Skin of body (tissue), 3 donors: ENCODE results near the gene RNF2. TPM values are rescaled to one million over a fixed set of nuclear protein-coding genes. Genes with fewer than 3 reads are reported as not detected.

Experiments used
- DNase-seq: peaks from one replicate; lab custom pipeline; 2025; lab: John Stamatoyannopoulos, UW
- small RNA-seq: library from RNA; depleted of rRNA; stranded (forward); fragments of <200 nt; gene quantifications from one replicate; pipeline ENCODE3, GENCODE V24; 2014; ENCODE audit warnings: low replicate concordance
- total RNA-seq: library from RNA; depleted of rRNA; stranded (reverse); fragments of >200 nt; gene quantifications from one replicate; pipeline ENCODE4 v1.2.3, GENCODE V29; 2014

The RNF2 gene
- total RNA-seq, 1 donor from 2014 or later, result 27.5 TPM

DNA sequence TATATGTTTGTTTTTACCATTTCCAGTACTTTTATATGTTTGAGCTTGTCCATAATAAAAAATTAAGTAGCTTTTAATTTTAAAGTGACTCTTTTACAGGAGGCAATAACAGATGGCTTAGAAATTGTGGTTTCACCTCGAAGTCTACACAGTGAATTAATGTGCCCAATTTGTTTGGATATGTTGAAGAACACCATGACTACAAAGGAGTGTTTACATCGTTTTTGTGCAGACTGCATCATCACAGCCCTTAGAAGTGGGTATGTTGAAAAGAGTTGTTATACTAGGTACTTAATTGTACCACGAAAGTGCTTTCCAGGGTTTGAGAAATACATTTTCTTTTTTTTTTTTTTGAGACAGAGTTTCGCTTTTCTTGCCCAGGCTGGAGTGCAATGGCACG, 46.1 kb downstream of the RNF2 start:
- no peak for DNase-seq

DNA sequence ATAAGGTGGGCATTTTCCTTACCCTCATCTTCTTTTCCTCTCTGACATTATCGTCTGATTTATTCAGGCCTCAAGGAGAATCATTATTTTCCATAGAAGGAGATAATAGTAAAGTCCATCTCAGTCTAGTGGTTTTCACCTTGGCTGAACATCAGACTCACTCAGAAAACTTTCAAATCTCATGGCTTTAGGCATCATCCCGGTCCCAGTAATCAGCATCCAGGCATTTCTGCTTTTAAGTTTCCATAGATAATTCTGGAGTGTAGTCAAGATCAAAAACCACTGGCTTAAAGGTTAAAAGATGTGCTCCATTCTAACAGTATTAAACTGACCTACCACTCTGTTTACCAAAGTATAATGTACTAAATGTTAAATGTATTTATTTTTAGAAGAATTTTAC, 49.4 kb downstream of the RNF2 start:
- no peak for DNase-seq

DNA sequence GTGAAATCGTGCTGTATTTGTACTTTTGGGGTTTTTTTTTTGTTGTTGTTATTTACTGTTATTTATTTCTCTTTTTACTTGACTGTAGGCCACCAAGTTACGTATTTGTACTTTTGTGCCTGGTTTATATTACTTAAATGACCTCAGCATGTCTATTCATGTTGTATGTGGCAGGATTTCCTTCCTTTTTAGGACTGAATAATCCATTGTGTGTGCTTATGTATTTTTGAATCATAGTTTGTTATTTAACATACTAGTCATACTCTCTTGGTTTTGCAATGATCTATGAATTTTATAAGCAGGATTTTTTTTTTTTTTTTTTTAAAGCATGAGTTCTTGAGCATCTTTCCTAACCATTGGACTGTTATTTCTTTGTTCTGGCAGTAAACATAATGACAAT, 51.2 kb downstream of the RNF2 start:
- no peak for DNase-seq

DNA sequence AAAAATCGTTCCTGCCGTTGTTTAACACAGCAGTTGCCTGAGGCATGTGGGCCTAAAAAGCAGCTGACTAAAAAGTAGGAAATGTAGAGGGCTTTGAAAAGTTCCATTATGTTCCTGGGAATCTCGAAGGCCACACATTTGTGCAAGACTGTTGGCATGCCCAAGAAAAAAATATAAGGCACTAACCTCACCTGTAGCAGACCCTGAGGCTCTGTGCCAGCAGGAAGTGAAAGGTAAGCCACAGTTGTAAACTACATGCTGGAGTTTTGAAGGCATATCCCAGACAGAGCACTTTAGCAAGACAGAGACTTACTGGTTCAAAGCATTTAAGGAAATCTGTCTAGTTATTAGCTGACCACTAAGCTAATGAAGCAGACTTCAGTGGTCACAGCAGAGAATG, 58.7 kb downstream of the RNF2 start:
- no peak for DNase-seq

DNA sequence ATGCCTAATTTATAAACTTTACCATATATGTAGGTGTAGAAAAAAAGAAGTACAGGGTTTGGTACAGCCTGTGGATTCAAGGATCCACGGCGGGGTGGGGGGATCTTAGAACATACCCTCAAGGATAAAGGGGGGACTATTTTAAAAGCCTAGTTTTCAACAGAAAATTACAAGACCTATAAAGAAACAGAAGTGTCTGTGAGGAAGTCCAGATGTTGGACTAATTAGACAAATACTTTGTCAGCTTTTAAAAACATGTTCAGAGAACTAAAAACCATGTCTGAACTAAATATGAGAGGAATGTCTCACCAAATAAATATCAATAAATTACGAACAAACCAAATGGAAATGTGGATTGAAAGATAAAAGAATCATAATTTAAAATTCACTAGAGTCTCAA, 59.8 kb downstream of the RNF2 start:
- no peak for DNase-seq

DNA sequence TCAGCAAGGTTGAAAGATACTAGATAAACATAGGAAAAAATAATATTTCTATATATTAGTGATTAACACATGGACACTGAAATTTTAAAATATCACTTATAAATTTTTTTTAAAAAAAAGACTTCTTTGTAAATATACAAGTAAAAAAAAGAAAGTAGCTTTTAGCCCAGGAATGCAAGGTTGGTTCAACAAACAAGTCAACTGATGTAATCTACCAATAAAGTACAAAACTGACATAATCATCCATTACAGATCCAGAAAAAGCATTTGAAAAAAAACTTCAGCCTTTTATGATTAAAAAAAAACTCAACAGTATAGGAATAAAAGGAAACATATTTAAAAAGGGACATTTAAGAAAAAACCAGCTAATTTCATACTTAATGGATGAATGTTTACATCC, 63.0 kb downstream of the RNF2 start:
- DNase-seq, result no peak

DNA sequence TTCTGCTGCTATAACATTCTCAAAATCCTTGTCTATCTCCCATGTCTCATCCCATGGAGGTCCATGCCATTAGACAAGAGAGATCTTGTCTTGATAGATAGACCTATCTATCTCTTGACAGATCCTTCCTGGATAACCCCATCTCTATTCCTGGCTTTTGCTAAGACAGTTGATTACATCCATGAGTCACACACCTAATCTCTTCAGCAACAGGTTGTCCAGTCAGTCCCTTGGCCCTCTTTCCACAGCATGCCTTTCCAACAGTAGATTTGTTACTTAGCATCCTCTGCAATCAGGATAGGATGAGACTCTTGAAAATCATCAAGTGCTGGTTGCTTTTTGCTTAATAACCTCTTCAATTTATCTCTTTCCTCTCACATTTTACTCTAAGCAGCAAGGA, 64.8 kb downstream of the RNF2 start:
- no peak for DNase-seq

DNA sequence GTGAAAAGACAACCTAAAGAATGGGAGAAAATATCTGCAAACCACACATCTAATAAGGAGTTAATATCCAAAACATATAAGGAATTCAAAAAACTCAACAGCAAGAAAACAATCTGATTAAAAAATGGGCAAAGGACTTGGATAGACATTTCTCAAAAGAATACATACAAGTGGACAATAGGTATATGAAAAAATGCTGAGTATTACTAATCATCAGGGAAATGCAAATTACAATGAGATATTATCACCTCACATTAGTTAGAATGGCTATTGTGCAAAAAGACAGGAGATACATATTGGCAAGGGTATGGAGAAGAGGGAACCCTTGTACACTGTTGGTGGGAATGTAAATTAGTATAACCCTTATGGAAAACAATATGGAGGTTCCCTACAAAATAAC, 66.5 kb downstream of the RNF2 start:
- DNase-seq, result no peak

DNA sequence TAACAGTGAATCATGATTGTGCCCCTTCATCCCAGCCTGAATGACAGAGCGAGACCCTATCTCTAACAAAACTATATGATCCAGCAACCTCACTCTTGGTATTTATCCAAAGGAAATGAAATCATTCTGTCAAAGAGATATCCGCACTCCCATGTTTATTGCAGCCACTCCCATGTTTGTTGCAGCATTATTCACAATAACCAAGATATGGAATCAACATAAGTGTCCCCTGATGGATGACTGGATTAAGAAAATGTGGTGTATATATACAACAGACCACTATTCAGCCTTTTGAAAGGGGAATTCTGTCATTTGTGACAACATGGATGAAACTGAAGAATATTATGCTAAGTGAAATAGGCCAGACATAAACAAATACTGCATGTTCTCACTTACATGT, 67.0 kb downstream of the RNF2 start:
- peak; percentile 2 for DNase-seq

DNA sequence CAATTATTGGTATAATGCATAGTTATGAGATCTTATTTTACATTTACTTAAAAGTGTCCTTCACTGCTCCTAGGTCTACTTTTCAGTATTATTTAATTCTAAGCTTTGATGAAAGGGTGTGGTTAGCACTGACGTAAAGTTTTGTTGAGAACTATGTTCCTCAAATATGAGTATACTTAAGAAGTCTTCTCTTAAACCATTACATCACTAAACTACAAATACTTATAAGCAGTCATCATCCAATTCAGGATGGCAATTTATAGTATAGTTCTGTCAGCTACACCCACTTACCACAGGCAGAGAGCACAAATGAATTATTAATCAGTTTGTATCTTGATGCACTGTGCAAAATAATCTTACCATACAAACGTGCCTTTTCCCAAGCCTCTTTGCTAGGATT, 84.3 kb downstream of the RNF2 start:
- no peak for DNase-seq

DNA sequence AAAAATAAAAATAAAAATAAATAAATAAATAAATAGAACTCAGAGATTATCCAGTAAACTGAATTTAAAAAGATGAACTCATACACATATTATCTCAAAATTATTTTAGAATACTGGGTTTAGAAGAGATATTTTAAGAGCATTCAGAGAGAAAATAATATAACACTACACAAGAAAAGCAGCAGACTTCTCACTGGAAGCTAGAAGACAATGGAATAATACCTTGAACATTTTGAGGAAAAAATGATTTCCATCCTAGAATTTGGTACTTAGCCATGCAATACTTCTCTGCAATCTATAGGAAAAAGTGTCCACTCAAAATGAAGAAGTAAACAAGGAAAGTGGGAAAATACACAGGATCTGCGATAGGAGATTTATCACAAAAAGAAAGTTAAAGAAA, 87.2 kb downstream of the RNF2 start:
- DNase-seq, result no peak

DNA sequence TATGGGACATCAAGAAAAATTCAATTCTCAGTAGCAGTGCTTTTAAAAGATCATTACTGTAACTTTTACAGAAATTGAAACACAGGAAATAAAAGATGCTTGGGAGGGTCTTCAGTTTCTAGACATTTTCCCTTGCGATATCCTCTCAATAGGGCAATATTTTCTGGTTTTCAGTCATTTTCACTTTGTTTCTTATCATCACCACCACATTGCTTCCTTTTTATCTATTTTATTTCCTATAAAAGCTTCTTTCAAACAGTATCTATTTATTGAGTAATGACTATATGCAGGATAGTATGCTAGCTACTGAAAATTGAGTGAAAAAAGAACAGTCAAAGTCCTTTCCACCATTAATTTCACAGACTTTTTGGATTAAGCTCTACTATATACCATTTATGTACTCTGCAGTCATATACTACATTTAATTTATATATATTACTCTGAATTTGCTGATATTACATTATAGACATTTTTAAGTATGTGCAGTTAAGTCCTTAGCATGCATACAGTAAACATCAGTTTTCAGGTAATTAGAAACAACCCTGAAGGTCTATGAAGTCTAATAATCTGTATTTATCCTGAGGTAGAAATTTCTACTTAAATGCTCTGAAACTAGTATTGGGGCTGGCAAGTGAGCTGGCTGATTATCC, 92.7 kb downstream of the RNF2 start:
- DNase-seq, result no peak

DNA sequence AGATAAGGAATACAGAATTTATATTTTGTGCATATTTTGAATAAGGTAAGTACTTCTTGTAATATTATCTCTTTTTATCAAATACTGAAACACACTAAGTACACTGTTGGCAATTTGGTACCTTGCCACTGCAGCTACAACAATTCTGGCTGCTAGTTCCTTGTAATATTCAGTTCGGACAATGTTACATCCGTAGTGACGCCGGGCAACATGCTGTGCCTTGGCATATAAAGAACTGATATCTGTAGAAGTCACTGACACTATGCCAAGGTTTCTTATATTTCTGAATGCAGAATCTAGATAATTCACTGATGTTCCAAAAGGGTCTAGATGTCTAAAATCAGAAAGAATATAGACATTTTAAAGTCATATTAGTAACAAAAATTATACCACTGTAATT, 93.9 kb downstream of the RNF2 start:
- no peak for DNase-seq

DNA sequence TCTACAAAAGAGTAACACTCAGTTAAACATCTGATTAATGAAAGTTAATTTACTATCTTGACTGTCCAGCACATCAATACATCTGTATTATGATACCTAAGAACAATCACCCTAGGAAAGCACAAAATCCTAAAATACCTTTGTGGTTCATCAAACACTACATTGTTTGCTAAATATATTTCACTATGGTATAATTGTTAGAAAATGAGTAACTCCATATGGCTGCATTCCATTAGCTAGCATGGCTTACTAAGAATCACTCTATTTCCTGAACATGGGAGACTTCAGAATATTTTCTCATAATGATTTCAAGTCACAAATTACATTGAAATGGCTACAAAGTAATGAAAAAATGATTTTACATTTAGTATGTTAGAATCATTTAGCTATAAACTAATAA, 98.9 kb downstream of the RNF2 start:
- no peak for DNase-seq

DNA sequence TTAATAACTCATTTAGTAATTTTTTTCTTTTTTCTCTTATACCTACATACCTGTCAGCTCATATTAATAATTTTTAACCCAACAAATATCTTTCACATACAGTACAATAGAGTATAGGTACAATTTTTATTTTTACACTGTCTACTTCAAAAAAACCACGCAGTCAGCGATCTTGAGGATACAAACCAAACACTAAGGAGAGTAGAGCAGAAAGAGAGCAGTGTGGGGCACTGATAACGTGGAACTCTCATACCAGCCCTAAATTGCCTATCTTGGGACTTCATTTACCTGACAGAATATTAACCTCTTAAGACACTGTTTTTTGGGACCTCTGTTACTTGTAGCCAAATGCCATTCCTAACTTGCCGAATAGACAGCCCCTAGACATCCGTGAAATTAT, 105.9 kb downstream of the RNF2 start:
- no peak for DNase-seq

Small RNA genes within 50 kb of the gene (small RNA-seq; reads per million reads assigned to genes)
- not detected for gene RNA5SP72

Other genes with a start within 250 kb of the RNF2 start
- gene NIBAN1, start 71.0 kb upstream of the RNF2 start, total RNA-seq, result 28.4 TPM
- 15.3 TPM for gene TRMT1L, start 111.4 kb downstream of the RNF2 start, total RNA-seq
- gene SWT1, start 111.6 kb downstream of the RNF2 start, total RNA-seq, result 10.2 TPM